Measurements from ENCODE around the gene STK11IP. TPM values are rescaled to one million over a fixed set of nuclear protein-coding genes. Genes with fewer than 3 reads are reported as not detected.

STK11IP gene
- total RNA-seq, 2 donors from 2014 or later: 27.3 to 31.1 TPM

DNA sequence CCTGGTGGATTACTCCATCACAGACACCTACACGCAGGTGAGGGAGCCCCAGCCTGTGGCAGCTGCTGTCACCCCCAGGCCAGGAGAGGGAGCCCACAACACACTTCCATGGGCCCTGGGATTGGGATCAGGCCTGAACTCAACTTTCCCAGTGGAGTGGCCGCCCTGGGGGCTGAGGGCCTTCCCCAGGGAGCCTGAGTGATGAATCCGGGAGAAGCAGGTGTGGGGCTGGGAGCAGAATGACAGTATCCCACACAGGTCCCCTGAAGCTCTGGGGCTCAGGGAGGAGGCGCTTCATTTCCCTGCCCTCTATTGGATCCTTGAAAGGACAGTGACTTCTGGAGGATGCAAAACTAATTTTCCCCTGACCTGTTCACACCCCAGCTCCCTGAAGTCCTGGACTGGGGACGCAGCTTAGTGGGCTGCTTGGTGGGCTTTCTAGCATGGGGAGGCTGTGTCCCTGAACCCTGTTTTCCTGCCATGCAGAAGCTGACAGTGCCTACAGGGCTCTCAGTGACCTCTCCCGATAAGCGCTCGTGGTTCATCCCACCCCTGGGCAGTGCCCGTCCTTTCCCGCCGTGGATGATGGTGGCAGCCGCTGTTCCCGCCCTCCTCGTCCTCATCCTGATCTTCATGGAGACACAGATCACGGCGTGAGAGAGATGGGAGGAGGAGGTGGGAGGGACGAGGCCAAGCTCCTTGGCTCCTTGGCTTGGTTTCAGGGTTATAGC, 40.7 kb downstream of the STK11IP start:
- Histone ChIP-seq H3K36me3 (ENCODE audit: control insufficient read depth, insufficient read depth, low read length) (no peaks in the 10 kb centered on the region), H3K27ac (ENCODE audit: low read depth, low read length) (no peak overlapping the region), H3K4me3 (ENCODE audit: low read length) (no peak overlapping the region), H3K4me1 (ENCODE audit: control insufficient read depth, insufficient read depth, low read length) (no peaks in the 10 kb centered on the region), H3K27me3 (ENCODE audit: control insufficient read depth, insufficient read depth, low read length, poor library complexity, severe bottlenecking) (peaks cover 7% of the 10 kb centered on the region), H3K9ac (ENCODE audit: extremely low read depth, low read length, poor library complexity, severe bottlenecking) (no peak overlapping the region), H3K9me3 (ENCODE audit: control insufficient read depth, low read length) (no peaks in the 10 kb centered on the region)
- Mint-ChIP-seq H3K9me3 (no peaks in the 10 kb centered on the region), H3K4me3 (no peak overlapping the region), H3K27me3 (ENCODE audit: insufficient read depth) (peaks cover 4% of the 10 kb centered on the region), H3K4me1 (peaks cover 3% of the 10 kb centered on the region), H3K36me3 (ENCODE audit: low read depth) (peaks cover 8% of the 10 kb centered on the region), H3K27ac (no peak overlapping the region)
- DNase-seq: peak; percentile 79
- 91 to 92% methylated on average over 11 to 17 of the region's 17 CpGs for WGBS, 2 experiments (ENCODE audit: insufficient coverage in 1 of 2, insufficient read length in 1 of 2)
- TF ChIP-seq, protein P1, sequence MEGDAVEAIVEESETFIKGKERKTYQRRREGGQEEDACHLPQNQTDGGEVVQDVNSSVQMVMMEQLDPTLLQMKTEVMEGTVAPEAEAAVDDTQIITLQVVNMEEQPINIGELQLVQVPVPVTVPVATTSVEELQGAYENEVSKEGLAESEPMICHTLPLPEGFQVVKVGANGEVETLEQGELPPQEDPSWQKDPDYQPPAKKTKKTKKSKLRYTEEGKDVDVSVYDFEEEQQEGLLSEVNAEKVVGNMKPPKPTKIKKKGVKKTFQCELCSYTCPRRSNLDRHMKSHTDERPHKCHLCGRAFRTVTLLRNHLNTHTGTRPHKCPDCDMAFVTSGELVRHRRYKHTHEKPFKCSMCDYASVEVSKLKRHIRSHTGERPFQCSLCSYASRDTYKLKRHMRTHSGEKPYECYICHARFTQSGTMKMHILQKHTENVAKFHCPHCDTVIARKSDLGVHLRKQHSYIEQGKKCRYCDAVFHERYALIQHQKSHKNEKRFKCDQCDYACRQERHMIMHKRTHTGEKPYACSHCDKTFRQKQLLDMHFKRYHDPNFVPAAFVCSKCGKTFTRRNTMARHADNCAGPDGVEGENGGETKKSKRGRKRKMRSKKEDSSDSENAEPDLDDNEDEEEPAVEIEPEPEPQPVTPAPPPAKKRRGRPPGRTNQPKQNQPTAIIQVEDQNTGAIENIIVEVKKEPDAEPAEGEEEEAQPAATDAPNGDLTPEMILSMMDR (conservative IDR thresholded peaks at IDR 0.05): peak; percentile 57

DNA sequence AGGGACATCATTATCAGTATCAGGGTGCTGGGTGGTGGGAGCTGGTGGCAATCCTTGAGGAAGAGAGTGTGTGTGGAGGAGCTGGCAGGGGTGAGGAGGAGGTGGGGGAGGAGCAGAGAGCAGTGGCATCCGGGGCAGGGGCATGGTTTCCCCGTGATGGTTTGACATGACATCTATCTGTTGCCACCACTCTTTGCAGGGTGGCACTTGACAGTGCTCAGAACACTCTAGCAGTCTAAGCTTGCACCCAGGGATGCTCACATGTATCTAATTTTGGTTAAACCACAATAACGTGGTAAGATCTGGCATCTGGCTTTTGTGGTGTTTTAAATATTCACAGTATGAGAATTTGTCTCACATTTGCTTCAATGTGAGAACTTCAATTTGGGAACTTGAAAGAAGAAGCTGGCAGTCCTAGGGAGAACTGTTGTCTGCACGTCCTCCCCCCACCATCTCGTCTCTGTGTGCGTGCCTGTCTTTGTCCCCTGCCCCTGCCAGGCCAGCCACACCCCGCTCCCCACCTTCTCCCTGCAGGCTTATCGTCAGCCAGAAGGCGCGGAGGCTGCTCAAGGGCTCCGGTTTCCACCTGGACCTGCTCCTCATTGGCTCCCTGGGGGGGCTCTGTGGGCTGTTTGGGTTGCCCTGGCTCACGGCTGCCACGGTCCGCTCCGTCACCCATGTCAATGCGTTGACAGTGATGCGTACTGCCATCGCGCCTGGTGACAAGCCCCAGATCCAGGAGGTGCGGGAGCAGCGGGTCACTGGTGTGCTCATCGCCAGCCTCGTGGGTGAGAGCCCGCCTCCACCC, 41.5 kb downstream of the STK11IP start:
- Mint-ChIP-seq H3K4me1 (peaks cover 3% of the 10 kb centered on the region), H3K27ac (no peak overlapping the region), H3K9me3 (no peaks in the 10 kb centered on the region), H3K4me3 (no peak overlapping the region), H3K36me3 (ENCODE audit: low read depth) (peaks cover 7% of the 10 kb centered on the region), H3K27me3 (ENCODE audit: insufficient read depth) (peaks cover 5% of the 10 kb centered on the region)
- Histone ChIP-seq H3K4me3 (ENCODE audit: low read length) (no peak overlapping the region), H3K27me3 (ENCODE audit: control insufficient read depth, insufficient read depth, low read length, poor library complexity, severe bottlenecking) (peaks cover 10% of the 10 kb centered on the region), H3K9ac (ENCODE audit: extremely low read depth, low read length, poor library complexity, severe bottlenecking) (no peak overlapping the region), H3K9me3 (ENCODE audit: control insufficient read depth, low read length) (no peaks in the 10 kb centered on the region), H3K4me1 (ENCODE audit: control insufficient read depth, insufficient read depth, low read length) (no peaks in the 10 kb centered on the region), H3K36me3 (ENCODE audit: control insufficient read depth, insufficient read depth, low read length) (no peaks in the 10 kb centered on the region), H3K27ac (ENCODE audit: low read depth, low read length) (no peak overlapping the region)
- WGBS, 2 experiments (ENCODE audit: insufficient coverage in 1 of 2, insufficient read length in 1 of 2): 93 to 96% methylated on average over 13 to 24 of the region's 24 CpGs
- TF ChIP-seq, protein P1 (conservative IDR thresholded peaks at IDR 0.05): no peak
- DNase-seq: peak; percentile 29

DNA sequence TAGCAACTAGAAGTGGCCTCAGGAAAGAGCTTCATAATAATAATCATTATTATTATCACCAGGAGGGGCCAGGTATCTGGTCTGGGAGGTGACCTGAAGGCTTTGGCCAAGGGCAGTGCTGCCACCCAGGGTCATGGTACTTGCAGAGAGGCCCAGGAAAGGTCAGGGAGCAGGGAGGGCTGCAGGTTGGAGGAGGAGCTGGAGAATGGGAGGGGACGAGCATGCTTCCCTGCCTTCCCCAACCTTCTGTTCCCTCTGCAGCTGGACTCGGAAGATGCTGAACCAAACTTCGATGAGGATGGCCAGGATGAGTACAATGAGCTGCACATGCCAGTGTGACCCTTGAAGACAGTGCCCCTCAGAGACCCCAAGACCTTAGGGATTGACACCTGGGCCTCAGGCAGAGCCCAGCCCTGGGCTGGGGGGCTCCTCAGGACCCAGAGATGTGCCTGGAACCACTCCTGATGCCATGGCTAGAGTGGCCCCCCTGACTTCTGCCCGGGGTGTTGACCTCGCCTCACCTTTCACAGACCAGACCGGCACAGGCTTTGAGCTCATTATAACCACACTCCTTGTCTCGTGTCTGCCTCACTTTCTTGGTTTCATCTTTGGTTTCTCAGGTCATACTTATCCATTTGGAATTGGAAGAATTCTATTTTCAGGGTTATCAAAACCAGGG, 43.9 kb downstream of the STK11IP start:
- no peaks in the 10 kb centered on the region for H3K9me3 Mint-ChIP-seq
- H3K27me3 Mint-ChIP-seq (ENCODE audit: insufficient read depth): peaks cover 5% of the 10 kb centered on the region

More for the DNA sequence above, 43.9 kb downstream of the STK11IP start:
- Histone ChIP-seq H3K9ac (ENCODE audit: extremely low read depth, low read length, poor library complexity, severe bottlenecking) (no peak overlapping the region), H3K9me3 (ENCODE audit: control insufficient read depth, low read length) (no peaks in the 10 kb centered on the region), H3K27ac (ENCODE audit: low read depth, low read length) (no peak overlapping the region), H3K4me3 (ENCODE audit: low read length) (no peak overlapping the region), H3K36me3 (ENCODE audit: control insufficient read depth, insufficient read depth, low read length) (no peaks in the 10 kb centered on the region), H3K4me1 (ENCODE audit: control insufficient read depth, insufficient read depth, low read length) (peaks cover 6% of the 10 kb centered on the region), H3K27me3 (ENCODE audit: control insufficient read depth, insufficient read depth, low read length, poor library complexity, severe bottlenecking) (peaks cover 10% of the 10 kb centered on the region)
- Mint-ChIP-seq H3K27ac (no peak overlapping the region), H3K36me3 (ENCODE audit: low read depth) (peaks cover 7% of the 10 kb centered on the region), H3K4me3 (no peak overlapping the region), H3K4me1 (peaks cover 13% of the 10 kb centered on the region)
- whole genome bisulfite sequencing, 2 experiments (ENCODE audit: insufficient coverage in 1 of 2, insufficient read length in 1 of 2): 90 to 93% methylated on average over 4 to 7 of the region's 7 CpGs
- TF ChIP-seq, protein P1 (conservative IDR thresholded peaks at IDR 0.05): no peak
- DNase-seq: peak; percentile 40
